ENCODE data around the gene GPER1.

GPER1 gene

GRCh38 chr7:1091644-1092027, 3.7 kb downstream of the GPER1 start:
- no peak overlapping the region for H3K4me3 Mint-ChIP-seq
- peaks cover 3% of the 10 kb centered on the region for H3K27me3 Mint-ChIP-seq (ENCODE audit: low read depth)
- H3K9me3 Mint-ChIP-seq: no peaks in the 10 kb centered on the region
- H3K4me1 Mint-ChIP-seq: peaks cover 72% of the 10 kb centered on the region
- peak overlapping the region in 1 of 3 experiments; percentile 68 for H3K27ac Mint-ChIP-seq
- peaks cover 10% of the 10 kb centered on the region for H3K36me3 Mint-ChIP-seq (ENCODE audit: low read depth)
- TF ChIP-seq, protein P1, sequence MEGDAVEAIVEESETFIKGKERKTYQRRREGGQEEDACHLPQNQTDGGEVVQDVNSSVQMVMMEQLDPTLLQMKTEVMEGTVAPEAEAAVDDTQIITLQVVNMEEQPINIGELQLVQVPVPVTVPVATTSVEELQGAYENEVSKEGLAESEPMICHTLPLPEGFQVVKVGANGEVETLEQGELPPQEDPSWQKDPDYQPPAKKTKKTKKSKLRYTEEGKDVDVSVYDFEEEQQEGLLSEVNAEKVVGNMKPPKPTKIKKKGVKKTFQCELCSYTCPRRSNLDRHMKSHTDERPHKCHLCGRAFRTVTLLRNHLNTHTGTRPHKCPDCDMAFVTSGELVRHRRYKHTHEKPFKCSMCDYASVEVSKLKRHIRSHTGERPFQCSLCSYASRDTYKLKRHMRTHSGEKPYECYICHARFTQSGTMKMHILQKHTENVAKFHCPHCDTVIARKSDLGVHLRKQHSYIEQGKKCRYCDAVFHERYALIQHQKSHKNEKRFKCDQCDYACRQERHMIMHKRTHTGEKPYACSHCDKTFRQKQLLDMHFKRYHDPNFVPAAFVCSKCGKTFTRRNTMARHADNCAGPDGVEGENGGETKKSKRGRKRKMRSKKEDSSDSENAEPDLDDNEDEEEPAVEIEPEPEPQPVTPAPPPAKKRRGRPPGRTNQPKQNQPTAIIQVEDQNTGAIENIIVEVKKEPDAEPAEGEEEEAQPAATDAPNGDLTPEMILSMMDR (IDR thresholded peaks at IDR 0.05; ENCODE audit: unreplicated experiment in 3 of 3): no peak

DNA sequence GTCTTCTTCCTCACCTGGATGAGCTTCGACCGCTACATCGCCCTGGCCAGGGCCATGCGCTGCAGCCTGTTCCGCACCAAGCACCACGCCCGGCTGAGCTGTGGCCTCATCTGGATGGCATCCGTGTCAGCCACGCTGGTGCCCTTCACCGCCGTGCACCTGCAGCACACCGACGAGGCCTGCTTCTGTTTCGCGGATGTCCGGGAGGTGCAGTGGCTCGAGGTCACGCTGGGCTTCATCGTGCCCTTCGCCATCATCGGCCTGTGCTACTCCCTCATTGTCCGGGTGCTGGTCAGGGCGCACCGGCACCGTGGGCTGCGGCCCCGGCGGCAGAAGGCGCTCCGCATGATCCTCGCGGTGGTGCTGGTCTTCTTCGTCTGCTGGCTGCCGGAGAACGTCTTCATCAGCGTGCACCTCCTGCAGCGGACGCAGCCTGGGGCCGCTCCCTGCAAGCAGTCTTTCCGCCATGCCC, 4.3 kb downstream of the GPER1 start:
- peaks cover 3% of the 10 kb centered on the region for H3K27me3 Mint-ChIP-seq (ENCODE audit: low read depth)
- H3K4me3 Mint-ChIP-seq: peak overlapping the region in 1 of 3 experiments; percentile 29
- H3K9me3 Mint-ChIP-seq: no peaks in the 10 kb centered on the region
- peak overlapping the region in 2 of 3 experiments; percentile 64 to 98 for H3K27ac Mint-ChIP-seq
- peaks cover 72% of the 10 kb centered on the region for H3K4me1 Mint-ChIP-seq
- peaks cover 12% of the 10 kb centered on the region for H3K36me3 Mint-ChIP-seq (ENCODE audit: low read depth)
- TF ChIP-seq, protein P1 (IDR thresholded peaks at IDR 0.05; ENCODE audit: unreplicated experiment in 3 of 3): no peak

GRCh38 chr7:1092806-1093501, 5.0 kb downstream of the GPER1 start:
- TF ChIP-seq, protein P1 (IDR thresholded peaks at IDR 0.05; ENCODE audit: unreplicated experiment in 3 of 3): no peak

GRCh38 chr7:1093502-1093843, 5.6 kb downstream of the GPER1 start:
- Mint-ChIP-seq H3K27me3 (ENCODE audit: low read depth) (peaks cover 3% of the 10 kb centered on the region), H3K36me3 (ENCODE audit: low read depth) (peaks cover 24% of the 10 kb centered on the region), H3K9me3 (no peaks in the 10 kb centered on the region), H3K27ac (peak overlapping the region in 1 of 3 experiments; percentile 98), H3K4me1 (peaks cover 71% of the 10 kb centered on the region), H3K4me3 (peak overlapping the region in 1 of 3 experiments; percentile 32)
- TF ChIP-seq, protein P1 (IDR thresholded peaks at IDR 0.05; ENCODE audit: unreplicated experiment in 3 of 3): no peak

More at GRCh38 chr7:1092806-1093501, 5.0 kb downstream of the GPER1 start:
- Mint-ChIP-seq H3K27ac (peak overlapping the region in 2 of 3 experiments; percentile 64 to 98), H3K36me3 (ENCODE audit: low read depth) (peaks cover 20% of the 10 kb centered on the region), H3K9me3 (no peaks in the 10 kb centered on the region), H3K27me3 (ENCODE audit: low read depth) (peaks cover 3% of the 10 kb centered on the region), H3K4me3 (peak overlapping the region in 2 of 3 experiments; percentile 29 to 63), H3K4me1 (peaks cover 72% of the 10 kb centered on the region)

DNA sequence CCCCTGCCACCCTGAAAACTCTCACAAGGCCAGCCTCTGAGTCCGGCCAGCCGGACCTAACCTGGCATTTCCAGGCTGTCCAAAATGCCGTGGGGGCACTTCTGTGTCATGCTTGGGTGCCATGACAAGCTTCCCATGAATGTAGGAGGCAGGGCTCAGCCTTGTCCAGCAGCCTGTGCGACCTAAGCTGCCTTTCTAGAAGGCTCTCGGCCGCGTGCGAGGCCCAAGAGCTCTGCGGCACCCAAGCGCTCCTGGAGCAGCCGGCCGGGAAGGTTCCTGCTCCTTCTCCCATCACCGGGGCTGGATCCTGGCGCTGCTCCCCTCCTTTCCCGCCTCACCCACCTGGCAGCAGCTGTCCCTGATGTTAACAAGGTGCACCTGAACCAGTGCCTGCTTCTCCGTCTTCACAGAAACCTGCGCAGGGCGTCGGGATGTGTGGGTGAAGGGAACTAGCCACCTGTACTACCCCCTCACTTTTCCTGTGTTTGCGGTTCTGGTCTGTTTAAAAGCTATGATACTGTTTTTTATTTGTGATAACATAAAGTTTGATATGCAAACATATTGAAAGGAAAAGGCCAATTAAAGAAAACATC, 6.1 kb downstream of the GPER1 start:
- Mint-ChIP-seq H3K4me3 (no peak overlapping the region), H3K27ac (peak overlapping the region; percentile 57 to 98 (median 74)), H3K27me3 (ENCODE audit: low read depth) (peaks cover 3% of the 10 kb centered on the region), H3K4me1 (peaks cover 66% of the 10 kb centered on the region), H3K9me3 (no peaks in the 10 kb centered on the region), H3K36me3 (ENCODE audit: low read depth) (peaks cover 24% of the 10 kb centered on the region)
- TF ChIP-seq, protein P1 (IDR thresholded peaks at IDR 0.05; ENCODE audit: unreplicated experiment in 3 of 3): no peak

Measured in nephron (organoid).